Duodenal mucosa (tissue), 2 donors: ENCODE results near the gene ZDHHC1.

Experiments
- H3K27ac ChIP-seq: one replicate; pipeline ENCODE4 v1.7.0; 2013; ENCODE audit warnings: low read depth, low read length
- H3K27me3 ChIP-seq, 2 donors: one replicate each; pipeline ENCODE4 v1.7.0; 2013; ENCODE audit warnings: low read length in 2 of 2, control low read depth in 1 of 2; ENCODE audit not compliant: insufficient read depth in 2 of 2, control insufficient read depth in 1 of 2
- H3K36me3 ChIP-seq, 2 donors: one replicate each; pipeline ENCODE4 v1.7.0; 2013; ENCODE audit warnings: low read length in 2 of 2, control low read depth in 1 of 2; ENCODE audit not compliant: insufficient read depth in 2 of 2, control insufficient read depth in 1 of 2
- H3K4me1 ChIP-seq, 2 donors: one replicate each; pipeline ENCODE4 v1.7.0; 2013; ENCODE audit warnings: low read length in 2 of 2, control low read depth in 1 of 2; ENCODE audit not compliant: insufficient read depth in 2 of 2, control insufficient read depth in 1 of 2
- H3K4me3 ChIP-seq, 2 donors: one replicate each; pipeline ENCODE4 v1.7.0; 2013; ENCODE audit warnings: low read length in 2 of 2, low read depth in 1 of 2
- H3K9ac ChIP-seq, 2 donors: one replicate each; pipeline ENCODE4 v1.7.0; 2013; ENCODE audit warnings: low read length in 2 of 2, low read depth in 1 of 2
- H3K9me3 ChIP-seq, 2 donors: one replicate each; pipeline ENCODE4 v1.7.0; 2013; ENCODE audit warnings: low read length in 2 of 2, control low read depth in 1 of 2; ENCODE audit not compliant: control insufficient read depth in 1 of 2

ZDHHC1 gene

DNA sequence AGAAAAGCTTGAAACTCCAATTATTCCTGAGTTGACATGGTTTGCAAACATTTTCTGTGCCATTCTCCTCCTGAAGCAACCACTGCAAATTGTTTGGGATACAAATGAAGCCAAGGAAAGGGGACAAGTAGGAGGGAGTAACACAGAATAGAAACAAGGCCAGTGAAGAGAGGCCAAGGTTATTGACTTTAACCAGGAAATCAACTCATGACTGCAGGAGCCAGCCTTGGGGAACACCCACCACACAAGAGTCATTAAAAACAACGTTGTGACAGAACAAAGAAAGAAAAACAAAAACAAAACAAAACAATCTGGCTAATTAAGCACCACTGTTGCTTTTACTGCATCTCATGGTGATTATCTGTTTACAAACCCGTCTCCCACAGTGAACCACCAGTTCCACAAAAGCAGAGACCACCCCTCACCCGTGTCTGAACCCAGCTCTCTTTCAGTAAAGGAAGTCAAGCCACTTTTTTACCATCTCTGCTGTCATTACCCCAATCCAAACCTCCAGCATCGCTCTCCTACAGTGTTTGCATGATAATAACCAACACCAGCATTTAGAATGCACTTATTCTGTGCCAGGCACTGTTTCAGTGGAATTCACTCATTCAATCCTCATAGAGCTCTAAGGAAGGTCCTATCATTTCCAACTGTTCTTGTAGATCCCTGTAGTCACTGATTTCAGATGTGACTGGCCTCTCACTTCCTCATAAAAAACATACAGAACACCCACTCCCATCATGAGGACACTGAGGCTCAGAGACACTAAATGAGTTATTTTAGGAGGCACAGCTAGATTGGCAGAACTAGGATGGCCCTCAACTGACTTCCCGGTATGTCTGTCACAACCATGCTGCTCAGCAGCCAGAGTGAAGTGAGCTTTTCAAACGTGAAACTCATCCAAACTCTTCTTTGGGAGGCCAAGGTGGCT, 2.0 kb downstream of the ZDHHC1 start:
- no peak overlapping the region for H3K4me3 ChIP-seq
- no peaks in the 10 kb centered on the region for H3K36me3 ChIP-seq
- peaks cover 6 to 12% of the 10 kb centered on the region in 2 donors for H3K4me1 ChIP-seq
- no peak overlapping the region for H3K27ac ChIP-seq
- no peaks in the 10 kb centered on the region for H3K27me3 ChIP-seq
- no peak overlapping the region for H3K9ac ChIP-seq
- H3K9me3 ChIP-seq = no peaks in the 10 kb centered on the region

- Histone ChIP-seq H3K9ac (no peak overlapping the region), H3K9me3 (no peaks in the 10 kb centered on the region), H3K36me3 (no peaks in the 10 kb centered on the region), H3K27ac (no peak overlapping the region), H3K4me1 (peaks cover 6 to 12% of the 10 kb centered on the region in 2 donors), H3K27me3 (no peaks in the 10 kb centered on the region), H3K4me3 (no peak overlapping the region)
Observed at GRCh38 chr16:67412294-67412693, 4.0 kb downstream of the ZDHHC1 start.

DNA sequence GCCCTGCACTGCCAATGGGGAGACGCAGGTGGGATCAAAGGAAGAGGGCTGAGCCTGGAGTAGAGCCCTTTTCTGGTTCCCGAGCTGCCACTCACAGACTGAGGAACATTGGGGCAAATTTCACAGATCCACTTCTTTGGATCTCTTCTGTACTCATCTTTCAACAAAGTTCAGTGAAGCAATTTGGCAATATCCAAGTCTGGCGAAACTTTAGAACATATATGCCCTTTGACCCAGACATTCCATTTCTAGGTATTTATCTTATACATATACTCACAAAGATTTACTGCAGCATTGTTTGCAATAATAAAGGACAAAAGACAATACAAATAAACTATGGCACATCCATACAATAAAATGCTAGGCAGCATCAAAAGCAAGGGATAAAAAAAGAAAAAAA, 4.9 kb downstream of the ZDHHC1 start:
- H3K27me3 ChIP-seq = no peaks in the 10 kb centered on the region
- H3K36me3 ChIP-seq = no peaks in the 10 kb centered on the region
- H3K4me1 ChIP-seq = peaks cover 5 to 6% of the 10 kb centered on the region in 2 donors
- no peak overlapping the region for H3K9ac ChIP-seq
- no peak overlapping the region for H3K4me3 ChIP-seq
- no peak overlapping the region for H3K27ac ChIP-seq
- no peaks in the 10 kb centered on the region for H3K9me3 ChIP-seq

- no peaks in the 10 kb centered on the region for H3K36me3 ChIP-seq
- H3K9ac ChIP-seq = no peak overlapping the region
- H3K27ac ChIP-seq = no peak overlapping the region
- H3K4me3 ChIP-seq = no peak overlapping the region
- peaks cover 6 to 12% of the 10 kb centered on the region in 2 donors for H3K4me1 ChIP-seq
- no peaks in the 10 kb centered on the region for H3K9me3 ChIP-seq
- no peaks in the 10 kb centered on the region for H3K27me3 ChIP-seq
Observed at GRCh38 chr16:67409631-67410030, 6.6 kb downstream of the ZDHHC1 start.

DNA sequence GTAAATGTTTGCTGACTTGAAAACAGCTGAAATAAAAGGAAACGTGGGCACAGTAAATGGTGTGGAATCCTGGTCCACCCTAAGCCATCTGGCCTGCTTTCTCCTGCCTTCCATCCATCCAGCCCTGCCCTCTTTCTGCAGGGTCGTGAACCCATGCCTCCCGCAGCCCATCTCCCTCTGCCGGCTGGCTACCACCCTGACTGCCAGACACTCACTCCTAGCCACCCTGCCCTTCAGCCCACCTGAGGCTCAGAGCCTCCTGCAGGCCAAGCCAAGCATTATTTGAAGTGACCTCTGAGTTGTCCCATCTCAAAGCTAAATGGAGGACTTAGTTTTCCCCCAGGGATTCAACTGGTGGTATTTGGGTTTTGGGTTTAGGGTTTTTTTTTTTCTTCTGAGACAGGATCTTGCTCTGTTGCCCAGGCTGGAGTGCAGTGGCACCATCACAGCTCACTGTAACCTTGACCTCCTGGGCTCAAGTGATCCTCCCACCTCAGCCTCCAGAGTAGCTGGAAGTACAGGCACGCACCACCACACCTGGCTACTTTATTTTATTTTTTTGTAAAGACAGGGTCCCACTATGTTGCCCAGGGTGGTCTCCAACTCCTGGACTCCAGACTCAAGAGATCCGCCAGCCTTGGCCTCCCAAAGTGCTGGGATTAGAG, 8.4 kb downstream of the ZDHHC1 start:
- Histone ChIP-seq H3K27ac (no peak overlapping the region), H3K36me3 (no peaks in the 10 kb centered on the region), H3K27me3 (no peaks in the 10 kb centered on the region), H3K4me1 (peaks cover 7 to 12% of the 10 kb centered on the region in 2 donors), H3K4me3 (no peak overlapping the region), H3K9ac (no peak overlapping the region), H3K9me3 (no peaks in the 10 kb centered on the region)

DNA sequence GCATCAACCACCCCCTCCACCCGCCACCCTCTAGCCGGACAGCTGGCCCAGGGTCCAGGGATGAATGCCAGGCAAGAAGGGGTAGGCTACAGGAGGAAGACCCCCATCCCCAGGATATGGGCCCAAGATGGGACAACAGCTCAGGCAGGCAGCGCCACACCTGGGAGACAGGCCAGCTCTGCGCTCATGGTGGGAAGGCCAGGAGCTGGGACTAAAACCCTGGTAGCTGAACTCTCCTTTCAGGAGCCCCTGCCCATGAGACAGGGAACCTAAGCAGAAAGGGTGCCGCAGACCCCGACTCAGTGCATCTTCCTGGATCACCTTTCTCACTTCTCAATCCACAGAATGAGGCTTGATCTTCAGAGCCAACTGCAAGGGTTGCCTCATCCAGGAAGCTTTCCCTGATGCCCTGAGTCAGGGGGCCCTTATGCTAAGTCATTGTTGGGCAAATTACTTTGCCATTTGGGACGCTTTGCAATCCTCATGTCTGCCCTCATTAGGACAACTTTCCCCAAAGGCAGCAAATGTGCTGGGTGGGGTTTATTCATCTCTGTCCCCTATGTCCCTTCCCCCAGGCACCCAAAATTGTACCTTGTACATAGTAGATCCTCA, 9.0 kb downstream of the ZDHHC1 start:
- no peak overlapping the region for H3K27ac ChIP-seq
- H3K27me3 ChIP-seq = no peaks in the 10 kb centered on the region
- peak overlapping the region in 1 of 2 donors; percentile 11 for H3K9ac ChIP-seq
- no peaks in the 10 kb centered on the region for H3K9me3 ChIP-seq
- H3K36me3 ChIP-seq = no peaks in the 10 kb centered on the region
- no peak overlapping the region for H3K4me3 ChIP-seq
- H3K4me1 ChIP-seq = peaks cover 7 to 12% of the 10 kb centered on the region in 2 donors

DNA sequence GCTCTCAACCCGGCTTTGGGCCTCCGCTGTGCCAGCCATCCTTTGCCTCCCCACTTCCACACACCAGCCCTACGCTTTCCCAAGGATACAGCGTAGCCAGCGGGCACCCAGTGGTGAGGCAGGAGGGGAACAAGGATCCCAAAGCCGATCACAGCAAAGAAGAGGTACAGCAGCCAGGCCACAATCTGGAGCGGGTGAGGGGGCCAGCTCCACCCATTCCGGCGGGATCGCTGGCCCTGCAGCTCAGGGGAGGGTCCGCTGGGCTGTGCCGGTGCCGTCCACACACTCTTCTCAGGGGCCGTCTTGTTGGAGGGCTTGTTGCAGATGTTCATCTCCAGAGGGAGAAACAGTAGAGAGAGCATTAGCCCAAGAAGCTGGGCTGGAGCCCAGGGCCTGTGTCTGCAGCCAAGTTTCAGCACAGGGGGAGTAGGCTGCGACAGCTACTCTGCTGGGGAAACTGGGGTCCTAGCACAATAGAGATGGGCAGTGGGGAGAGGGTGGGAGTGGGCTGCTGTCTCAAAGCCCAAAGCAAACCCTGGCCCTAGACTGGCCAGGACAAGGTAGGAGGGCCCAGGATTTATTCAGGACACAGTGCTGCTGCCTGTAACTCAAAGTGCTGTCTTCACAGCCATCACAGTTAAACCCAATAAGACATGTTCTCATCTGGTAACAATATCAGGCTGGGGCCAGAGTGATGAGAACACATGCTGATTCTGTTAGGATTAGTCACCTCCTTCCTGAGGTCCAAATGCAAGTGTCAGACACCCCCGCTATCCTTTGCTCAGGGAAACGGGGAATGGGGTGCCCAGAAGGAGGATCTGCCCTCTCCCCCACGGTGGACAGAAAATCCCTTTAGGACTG, 9.9 kb downstream of the ZDHHC1 start:
- Histone ChIP-seq H3K9me3 (no peaks in the 10 kb centered on the region), H3K27me3 (no peaks in the 10 kb centered on the region), H3K4me1 (peaks cover 7 to 12% of the 10 kb centered on the region in 2 donors), H3K9ac (peak overlapping the region in 1 of 2 donors; percentile 15), H3K4me3 (no peak overlapping the region), H3K36me3 (no peaks in the 10 kb centered on the region), H3K27ac (no peak overlapping the region)

GRCh38 chr16:67405336-67405735, 10.9 kb downstream of the ZDHHC1 start:
- Histone ChIP-seq H3K4me1 (peaks cover 7 to 12% of the 10 kb centered on the region in 2 donors), H3K27ac (no peak overlapping the region), H3K9ac (no peak overlapping the region), H3K27me3 (no peaks in the 10 kb centered on the region), H3K4me3 (no peak overlapping the region), H3K36me3 (no peaks in the 10 kb centered on the region), H3K9me3 (no peaks in the 10 kb centered on the region)

DNA sequence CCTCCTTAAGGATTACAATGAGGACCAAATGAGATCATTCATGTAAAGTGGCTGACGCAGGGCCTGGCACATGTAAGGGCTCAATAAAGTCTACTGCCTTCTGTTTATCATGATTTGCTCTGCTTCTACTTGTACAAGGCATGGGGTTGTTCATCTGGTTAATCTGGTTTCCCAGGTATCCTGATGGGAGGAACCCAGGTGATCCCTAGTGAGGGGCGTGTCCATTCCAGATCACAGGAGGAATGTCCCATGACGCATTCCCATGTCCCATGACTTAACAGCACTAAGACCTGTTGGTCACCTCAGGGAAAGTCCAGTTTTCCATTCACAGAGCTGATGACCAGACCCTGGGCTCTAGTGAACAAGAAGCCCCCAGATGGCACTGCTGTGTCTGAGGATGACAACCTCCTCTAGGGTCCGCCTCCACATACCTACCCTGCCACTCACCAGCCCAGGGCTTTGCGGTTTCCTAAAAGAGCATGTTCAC, 11.5 kb downstream of the ZDHHC1 start:
- Histone ChIP-seq H3K27ac (no peak overlapping the region), H3K9me3 (no peaks in the 10 kb centered on the region), H3K27me3 (no peaks in the 10 kb centered on the region), H3K36me3 (no peaks in the 10 kb centered on the region), H3K4me3 (no peak overlapping the region), H3K9ac (peak overlapping the region in 1 of 2 donors; percentile 34), H3K4me1 (peaks cover 8 to 12% of the 10 kb centered on the region in 2 donors)
